AG10803 (cell line): ENCODE results near the gene FAM78A.

Experiments
- DNase-seq: peaks from one replicate; pipeline ENCODE4 v3.0.0; 2010; ENCODE audit warnings: low read depth
- H3K4me3 ChIP-seq: 2 replicates; pipeline ENCODE4 v1.5.1; 2011; ENCODE audit warnings: mild to moderate bottlenecking, low read length, control low read depth
- CTCF ChIP-seq: conservative IDR thresholded peaks from 2 replicates; pipeline ENCODE4 v1.5.1; 2011; ENCODE audit warnings: mild to moderate bottlenecking, low read length, control low read depth, inconsistent platforms

The FAM78A gene

GRCh38 chr9:131292937-131293336 is 16.6 kb upstream of the FAM78A start:
- no peak for DNase-seq
- TF ChIP-seq CTCF: no peak

GRCh38 chr9:131291795-131292315 is 15.5 kb upstream of the FAM78A start:
- TF ChIP-seq CTCF: no peak
- no peak for DNase-seq
- H3K4me3 ChIP-seq: no peak overlapping the region

More at GRCh38 chr9:131292937-131293336, 16.6 kb upstream of the FAM78A start:
- H3K4me3 ChIP-seq: no peak overlapping the region

GRCh38 chr9:131290767-131291370 is 14.6 kb upstream of the FAM78A start:
- H3K4me3 ChIP-seq: peak overlapping the region; percentile 67
- no peak for TF ChIP-seq CTCF
- DNase-seq: no peak

- peak; percentile 17 for DNase-seq
- TF ChIP-seq CTCF: no peak
- H3K4me3 ChIP-seq: peak overlapping the region; percentile 67
Observed at GRCh38 chr9:131290036-131290766, 13.9 kb upstream of the FAM78A start.

- no peak for TF ChIP-seq CTCF
- H3K4me3 ChIP-seq: peak within 1 kb of the TSS; percentile 67
- DNase-seq: peak; percentile 79
Observed at GRCh38 chr9:131289301-131290035, 13.2 kb upstream of the FAM78A start, which contains the start of gene PLPP7. PLPP7 (plus strand) TSS chr9:131289723; CDS start chr9:131289998, 275 bp downstream.

GRCh38 chr9:131288217-131288616 is 11.9 kb upstream of the FAM78A start:
- no peak overlapping the region for H3K4me3 ChIP-seq
- no peak for DNase-seq
- TF ChIP-seq CTCF: no peak
